Gastrocnemius medialis (tissue), 4 donors: ENCODE measurements around the gene MTCL3.

Experiments used
- ATAC-seq, 2 donors: fragments of 150-250 bp; one replicate each; pipeline ENCODE4 v1.9.1; 2016
- DNase-seq, 2 donors: peaks; one replicate each; pipeline ENCODE4 v3.0.0-alpha.2; 2019
- H3K27ac ChIP-seq, 4 donors: fragments of 200-600 bp; sonication (generic); 1 replicate in 1 of 4; 2 replicates in 3 of 4; pipeline ENCODE4 v1.5.1; 2016 to 2018; ENCODE audit warnings: mild to moderate bottlenecking in 2 of 4, moderate library complexity in 1 of 4
- H3K27me3 ChIP-seq, 3 donors: fragments of 200-600 bp; sonication (generic) in 2 of 3; 1 replicate in 1 of 3; 2 replicates in 2 of 3; pipeline versions ENCODE4 v1.5.1 to v1.6.0; 2016 to 2019; ENCODE audit warnings: mild to moderate bottlenecking in 1 of 3, moderate library complexity in 1 of 3
- H3K36me3 ChIP-seq, 2 donors: fragments of 200-600 bp; sonication (generic) in 1 of 2; one replicate each; pipeline ENCODE4 v1.5.1; 2017 to 2018
- H3K4me1 ChIP-seq, 2 donors: fragments of 200-600 bp; sonication (generic) in 1 of 2; one replicate each; pipeline ENCODE4 v1.5.1; 2016 to 2017; ENCODE audit warnings: mild to moderate bottlenecking in 2 of 2
- H3K4me3 ChIP-seq, 4 donors: fragments of 200-600 bp; sonication (generic) in 3 of 4; 1 replicate in 1 of 4; 2 replicates in 3 of 4; pipeline ENCODE4 v1.5.1; 2016 to 2019; ENCODE audit warnings: mild to moderate bottlenecking in 2 of 4
- H3K9me3 ChIP-seq, 3 donors: fragments of 200-600 bp; sonication (generic) in 2 of 3; 1 replicate in 1 of 3; 2 replicates in 2 of 3; pipeline ENCODE4 v1.5.1; 2016 to 2019
- POLR2A ChIP-seq, 2 donors: fragments of 450-650 bp; IDR thresholded peaks; one replicate each; pipeline ENCODE4 v1.6.1; 2017; ENCODE audit warnings: antibody characterized with exemption in 2 of 2, mild to moderate bottlenecking in 2 of 2, moderate library complexity in 2 of 2
- in situ Hi-C, 4 donors: fragments of 200-750 bp; cut with MboI; loops; one replicate each; pipeline versions ENCODE4 v1.15.0 to v1.8.0; 2017; ENCODE audit warnings: low sequenced_read_pairs in 4 of 4
- intact Hi-C: fragments of 100-400 bp; cut with DNase I; formaldehyde crosslinking; loops from one replicate; pipeline ENCODE4 v1.15.1; 2023; ENCODE audit warnings: low total_unique reads
- TF ChIP-seq, protein P1 (sequence below), 5 experiments: fragments of 450-650 bp in 3 of 5; fragments of 200-600 bp in 2 of 5; sonication (generic) in 2 of 5; IDR thresholded peaks in 4 of 5; conservative IDR thresholded peaks in 1 of 5; 1 replicate in 4 of 5; 2 replicates in 1 of 5; pipeline ENCODE4 v1.5.1; 2016 to 2019; ENCODE audit warnings: antibody characterized with exemption in 5 of 5, mild to moderate bottlenecking in 3 of 5, moderate library complexity in 3 of 5

The MTCL3 gene

DNA sequence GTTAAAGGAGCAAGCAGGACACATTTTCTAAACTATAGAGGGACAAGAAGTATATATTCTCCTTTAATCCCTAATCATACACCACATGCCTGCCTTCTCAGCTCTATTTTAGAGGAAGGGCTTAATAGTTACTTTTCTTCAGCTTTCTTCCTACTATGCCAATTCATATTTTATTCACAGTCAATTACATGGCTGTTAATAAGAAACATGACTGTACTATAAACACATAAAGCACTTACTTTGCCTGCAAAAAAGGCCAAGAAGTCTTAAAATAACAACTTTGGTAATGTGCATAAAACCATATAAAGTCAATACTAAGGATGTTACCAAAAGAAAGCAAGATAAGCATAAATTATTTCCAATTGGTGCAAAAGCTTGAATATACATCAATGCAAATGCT, 66.3 kb downstream of the MTCL3 start:
- Histone ChIP-seq H3K27ac (peak overlapping the region in 3 of 4 donors; percentile 7 to 40 (median 39)), H3K27me3 (no peaks in the 10 kb centered on the region), H3K9me3 (no peaks in the 10 kb centered on the region), H3K36me3 (peaks cover 0 to 23% of the 10 kb centered on the region in 2 donors), H3K4me1 (peaks cover 46 to 48% of the 10 kb centered on the region in 2 donors), H3K4me3 (no peak overlapping the region)
- intact Hi-C loops = no loop called here
- TF ChIP-seq, protein P1, sequence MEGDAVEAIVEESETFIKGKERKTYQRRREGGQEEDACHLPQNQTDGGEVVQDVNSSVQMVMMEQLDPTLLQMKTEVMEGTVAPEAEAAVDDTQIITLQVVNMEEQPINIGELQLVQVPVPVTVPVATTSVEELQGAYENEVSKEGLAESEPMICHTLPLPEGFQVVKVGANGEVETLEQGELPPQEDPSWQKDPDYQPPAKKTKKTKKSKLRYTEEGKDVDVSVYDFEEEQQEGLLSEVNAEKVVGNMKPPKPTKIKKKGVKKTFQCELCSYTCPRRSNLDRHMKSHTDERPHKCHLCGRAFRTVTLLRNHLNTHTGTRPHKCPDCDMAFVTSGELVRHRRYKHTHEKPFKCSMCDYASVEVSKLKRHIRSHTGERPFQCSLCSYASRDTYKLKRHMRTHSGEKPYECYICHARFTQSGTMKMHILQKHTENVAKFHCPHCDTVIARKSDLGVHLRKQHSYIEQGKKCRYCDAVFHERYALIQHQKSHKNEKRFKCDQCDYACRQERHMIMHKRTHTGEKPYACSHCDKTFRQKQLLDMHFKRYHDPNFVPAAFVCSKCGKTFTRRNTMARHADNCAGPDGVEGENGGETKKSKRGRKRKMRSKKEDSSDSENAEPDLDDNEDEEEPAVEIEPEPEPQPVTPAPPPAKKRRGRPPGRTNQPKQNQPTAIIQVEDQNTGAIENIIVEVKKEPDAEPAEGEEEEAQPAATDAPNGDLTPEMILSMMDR (IDR thresholded peaks at IDR 0.05 in 4 of 5, conservative IDR thresholded peaks at IDR 0.05 in 1 of 5) = no peak
- no peak for TF ChIP-seq POLR2A (IDR thresholded peaks at IDR 0.05)
- DNase-seq (no peak), ATAC-seq (no peak)
- in situ Hi-C loops = loop anchor here in 1 of 4 donors (25.0 kb wide), 1 partner anchor 266 kb away; no protein-coding TSS in a partner anchor

DNA sequence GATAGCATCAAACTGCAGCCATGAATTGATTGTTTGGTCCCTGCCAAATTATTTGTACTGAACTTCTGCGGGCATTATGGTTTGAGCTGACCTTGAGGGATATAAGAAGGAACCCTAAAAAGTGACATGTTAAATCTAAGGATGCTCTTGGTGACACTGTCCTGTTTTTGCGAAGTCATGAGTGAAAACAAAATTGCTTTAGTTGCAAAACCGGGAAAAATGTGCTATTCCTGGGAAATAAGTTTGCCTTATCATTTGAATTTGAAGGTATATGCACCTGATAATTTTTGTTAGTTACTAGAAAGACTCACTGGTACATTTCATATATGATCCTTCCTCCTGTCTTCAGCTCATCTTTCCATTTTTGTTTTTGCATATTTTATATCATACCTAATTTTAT, 67.7 kb downstream of the MTCL3 start:
- Histone ChIP-seq H3K27me3 (no peaks in the 10 kb centered on the region), H3K4me1 (peaks cover 40 to 42% of the 10 kb centered on the region in 2 donors), H3K9me3 (no peaks in the 10 kb centered on the region), H3K27ac (no peak overlapping the region), H3K4me3 (no peak overlapping the region), H3K36me3 (peaks cover 0 to 37% of the 10 kb centered on the region in 2 donors)
- intact Hi-C loops = no loop called here
- TF ChIP-seq POLR2A (IDR thresholded peaks at IDR 0.05) = no peak
- TF ChIP-seq, protein P1 (IDR thresholded peaks at IDR 0.05 in 4 of 5, conservative IDR thresholded peaks at IDR 0.05 in 1 of 5) = no peak
- ATAC-seq (no peak), DNase-seq (no peak)
- in situ Hi-C loops = loop anchor here in 1 of 4 donors (25.0 kb wide), 1 partner anchor 264 kb away; no protein-coding TSS in a partner anchor

DNA sequence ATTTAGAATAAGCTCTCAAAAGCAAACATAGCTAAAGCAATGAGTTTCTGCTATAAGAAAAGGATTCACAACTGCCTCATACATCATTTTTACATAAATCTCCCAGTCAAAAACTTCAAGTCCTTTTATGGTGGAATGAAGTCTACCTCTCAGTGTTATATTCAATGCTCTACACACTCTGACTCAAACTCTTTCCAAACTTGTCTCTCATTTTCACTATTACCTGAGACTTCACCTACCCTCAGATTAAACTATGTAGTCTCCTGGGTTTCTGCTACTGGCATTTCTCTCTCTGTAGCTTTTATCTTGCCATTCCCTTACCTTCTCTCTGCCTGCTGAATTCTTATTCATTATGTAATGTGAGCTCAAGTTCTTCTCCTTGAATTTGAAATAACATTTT, 71.4 kb downstream of the MTCL3 start:
- H3K4me3 ChIP-seq = no peak overlapping the region
- in situ Hi-C loops (no loop called here), intact Hi-C loops (no loop called here)
- peak overlapping the region in 1 of 4 donors; percentile 48 for H3K27ac ChIP-seq
- peaks cover 0 to 39% of the 10 kb centered on the region in 2 donors for H3K36me3 ChIP-seq
- DNase-seq (no peak), ATAC-seq (no peak)
- no peak for TF ChIP-seq POLR2A (IDR thresholded peaks at IDR 0.05)
- TF ChIP-seq, protein P1 (IDR thresholded peaks at IDR 0.05 in 4 of 5, conservative IDR thresholded peaks at IDR 0.05 in 1 of 5) = no peak
- no peaks in the 10 kb centered on the region for H3K9me3 ChIP-seq
- H3K27me3 ChIP-seq = no peaks in the 10 kb centered on the region
- H3K4me1 ChIP-seq = peaks cover 11 to 12% of the 10 kb centered on the region in 2 donors

DNA sequence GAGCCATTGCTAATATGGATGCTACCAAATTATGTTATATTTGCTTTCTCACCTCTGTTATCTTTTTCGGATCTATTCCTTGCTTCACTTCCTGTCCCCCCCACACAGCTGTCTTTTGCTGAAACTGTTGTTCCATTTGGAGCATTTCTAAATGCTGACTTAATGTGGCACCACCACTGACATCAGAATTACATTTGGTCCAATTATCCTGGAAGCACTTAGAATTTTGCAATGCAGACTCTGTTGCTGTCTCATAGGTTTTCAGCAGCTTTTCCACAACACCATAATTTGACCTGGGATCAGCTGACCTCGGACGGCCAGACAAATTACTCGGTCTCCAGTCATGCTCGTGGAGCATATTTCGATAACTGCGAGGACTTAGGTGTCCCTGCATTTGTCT, 72.8 kb downstream of the MTCL3 start:
- intact Hi-C loops = no loop called here
- DNase-seq (no peak), ATAC-seq (peak; percentile 46 to 50)
- peaks cover 5 to 8% of the 10 kb centered on the region in 2 donors for H3K4me1 ChIP-seq
- TF ChIP-seq, protein P1 (IDR thresholded peaks at IDR 0.05 in 4 of 5, conservative IDR thresholded peaks at IDR 0.05 in 1 of 5) = no peak
- TF ChIP-seq POLR2A (IDR thresholded peaks at IDR 0.05) = no peak
- H3K27me3 ChIP-seq = no peaks in the 10 kb centered on the region
- no peak overlapping the region for H3K4me3 ChIP-seq
- H3K36me3 ChIP-seq = peaks cover 0 to 39% of the 10 kb centered on the region in 2 donors
- in situ Hi-C loops = no loop called here
- H3K9me3 ChIP-seq = no peaks in the 10 kb centered on the region
- H3K27ac ChIP-seq = peak overlapping the region in 3 of 4 donors; percentile 5 to 48 (median 8)

- Histone ChIP-seq H3K27me3 (no peaks in the 10 kb centered on the region), H3K4me1 (peaks cover 11 to 25% of the 10 kb centered on the region in 2 donors), H3K9me3 (no peaks in the 10 kb centered on the region), H3K27ac (no peak overlapping the region), H3K4me3 (no peak overlapping the region), H3K36me3 (peaks cover 0 to 7% of the 10 kb centered on the region in 2 donors)
- no peak for ATAC-seq
- no peak for DNase-seq
- intact Hi-C loops = no loop called here
- in situ Hi-C loops = no loop called here
- no peak for TF ChIP-seq POLR2A (IDR thresholded peaks at IDR 0.05)
- TF ChIP-seq, protein P1 (IDR thresholded peaks at IDR 0.05 in 4 of 5, conservative IDR thresholded peaks at IDR 0.05 in 1 of 5) = no peak
Measured at GRCh38 chr6:127441881-127442280, 77.3 kb downstream of the MTCL3 start.
